DOHH2 (cell line): Measurements from ENCODE around the gene RIMS1.

ENCODE experiments used
- H3F3A ChIP-seq: fragments of 200-600 bp; sonication (generic), shearing (Covaris generic); 2 replicates; pipeline ENCODE4 v1.6.0; 2016; ENCODE audit warnings: antibody characterized with exemption, mild to moderate bottlenecking; ENCODE audit not compliant: control insufficient read depth, insufficient read depth
- H3K27ac ChIP-seq: fragments of 200-600 bp; sonication (generic); 2 replicates; pipeline ENCODE4 v1.5.1; 2014; ENCODE audit warnings: low read depth, mild to moderate bottlenecking, low read length, moderate library complexity
- H3K27me3 ChIP-seq: fragments of 200-600 bp; sonication (generic); 2 replicates; pipeline ENCODE4 v1.6.1; 2014; ENCODE audit warnings: mild to moderate bottlenecking, low read length, mixed read lengths; ENCODE audit not compliant: control insufficient read depth
- H3K36me3 ChIP-seq: fragments of 200-600 bp; sonication (generic); 2 replicates; pipeline ENCODE4 v1.6.1; 2014; ENCODE audit warnings: mild to moderate bottlenecking, low read length, moderate library complexity, mixed read lengths; ENCODE audit not compliant: control insufficient read depth
- H3K4me1 ChIP-seq: fragments of 200-600 bp; sonication (generic); 2 replicates; pipeline ENCODE4 v1.6.1; 2014; ENCODE audit warnings: mild to moderate bottlenecking, low read length, mixed read lengths; ENCODE audit not compliant: control insufficient read depth
- H3K4me2 ChIP-seq: fragments of 200-600 bp; sonication (generic); 2 replicates; pipeline ENCODE4 v1.6.0; 2014; ENCODE audit warnings: mild to moderate bottlenecking, low read length, moderate library complexity
- H3K4me3 ChIP-seq: fragments of 200-600 bp; sonication (generic); 2 replicates; pipeline ENCODE4 v1.5.1; 2014; ENCODE audit warnings: mild to moderate bottlenecking, low read length, mixed read lengths
- H3K79me2 ChIP-seq: fragments of 200-600 bp; sonication (generic); 2 replicates; pipeline ENCODE4 v1.6.1; 2014; ENCODE audit warnings: mild to moderate bottlenecking, low read length, mixed read lengths; ENCODE audit not compliant: control insufficient read depth
- H3K9me2 ChIP-seq: fragments of 200-600 bp; sonication (generic); replicated peaks from 2 replicates; pipeline ENCODE4 v1.6.1; 2014; ENCODE audit warnings: mild to moderate bottlenecking, low read length, mixed read lengths; ENCODE audit not compliant: control insufficient read depth
- H3K9me3 ChIP-seq: fragments of 200-600 bp; sonication (generic); 2 replicates; pipeline ENCODE4 v1.6.1; 2014; ENCODE audit warnings: antibody characterized with exemption, low read length, mixed read lengths; ENCODE audit not compliant: control insufficient read depth, insufficient read depth
- H4K20me1 ChIP-seq: fragments of 200-600 bp; sonication (generic); 2 replicates; pipeline ENCODE4 v1.6.0; 2014; ENCODE audit warnings: low read depth, mild to moderate bottlenecking, antibody characterized with exemption, low read length, moderate library complexity; ENCODE audit not compliant: control insufficient read depth, insufficient read depth
- EZH2phosphoT487 ChIP-seq: fragments of 200-600 bp; sonication (generic); IDR thresholded peaks from 2 replicates; pipeline ENCODE4 v1.6.1; 2017; ENCODE audit warnings: borderline replicate concordance, mild to moderate bottlenecking, antibody characterized with exemption, low read length, moderate library complexity, mixed read lengths
- TF ChIP-seq, protein P1 (sequence below): fragments of 200-600 bp; sonication (generic); IDR thresholded peaks from one replicate; pipeline ENCODE4 v1.5.1; 2014; ENCODE audit warnings: antibody characterized with exemption, mild to moderate bottlenecking, low read depth, low read length; ENCODE audit not compliant: poor library complexity, severe bottlenecking

Gene RIMS1

DNA sequence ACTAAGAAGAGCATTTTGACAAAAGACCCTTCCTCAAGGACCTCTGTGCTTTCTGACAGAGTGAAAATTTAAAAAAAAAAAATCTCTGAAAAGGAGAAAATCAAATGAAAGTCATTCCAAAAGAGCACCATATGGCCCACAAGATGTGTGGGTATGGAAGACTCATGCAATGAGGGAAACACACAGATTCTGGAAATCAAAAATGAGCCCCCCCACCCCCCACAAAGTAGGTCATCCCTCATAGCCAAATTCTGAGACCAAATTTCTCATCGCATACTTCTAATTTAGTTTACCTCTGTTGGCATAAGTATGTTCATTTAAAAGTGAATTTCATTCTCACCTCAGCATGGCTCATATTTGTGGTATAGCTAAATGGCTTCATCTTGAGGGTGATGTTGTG, 554.3 kb downstream of the RIMS1 start:
- Histone ChIP-seq H3K4me1 (no peaks in the 10 kb centered on the region), H4K20me1 (no peaks in the 10 kb centered on the region), H3K79me2 (no peaks in the 10 kb centered on the region), H3K9me3 (no peaks in the 10 kb centered on the region; the same call in 1 of the 2 replicates), H3K4me3 (no peak overlapping the region), H3F3A (no peaks in the 10 kb centered on the region), H3K27ac (no peak overlapping the region), H3K27me3 (peaks cover 11% of the 10 kb centered on the region; the same call in 1 of the 2 replicates), H3K36me3 (no peaks in the 10 kb centered on the region), H3K4me2 (no peak overlapping the region), H3K9me2 (no peaks in the 10 kb centered on the region)
- no peak for TF ChIP-seq EZH2phosphoT487
- TF ChIP-seq, protein P1, sequence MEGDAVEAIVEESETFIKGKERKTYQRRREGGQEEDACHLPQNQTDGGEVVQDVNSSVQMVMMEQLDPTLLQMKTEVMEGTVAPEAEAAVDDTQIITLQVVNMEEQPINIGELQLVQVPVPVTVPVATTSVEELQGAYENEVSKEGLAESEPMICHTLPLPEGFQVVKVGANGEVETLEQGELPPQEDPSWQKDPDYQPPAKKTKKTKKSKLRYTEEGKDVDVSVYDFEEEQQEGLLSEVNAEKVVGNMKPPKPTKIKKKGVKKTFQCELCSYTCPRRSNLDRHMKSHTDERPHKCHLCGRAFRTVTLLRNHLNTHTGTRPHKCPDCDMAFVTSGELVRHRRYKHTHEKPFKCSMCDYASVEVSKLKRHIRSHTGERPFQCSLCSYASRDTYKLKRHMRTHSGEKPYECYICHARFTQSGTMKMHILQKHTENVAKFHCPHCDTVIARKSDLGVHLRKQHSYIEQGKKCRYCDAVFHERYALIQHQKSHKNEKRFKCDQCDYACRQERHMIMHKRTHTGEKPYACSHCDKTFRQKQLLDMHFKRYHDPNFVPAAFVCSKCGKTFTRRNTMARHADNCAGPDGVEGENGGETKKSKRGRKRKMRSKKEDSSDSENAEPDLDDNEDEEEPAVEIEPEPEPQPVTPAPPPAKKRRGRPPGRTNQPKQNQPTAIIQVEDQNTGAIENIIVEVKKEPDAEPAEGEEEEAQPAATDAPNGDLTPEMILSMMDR = no peak

DNA sequence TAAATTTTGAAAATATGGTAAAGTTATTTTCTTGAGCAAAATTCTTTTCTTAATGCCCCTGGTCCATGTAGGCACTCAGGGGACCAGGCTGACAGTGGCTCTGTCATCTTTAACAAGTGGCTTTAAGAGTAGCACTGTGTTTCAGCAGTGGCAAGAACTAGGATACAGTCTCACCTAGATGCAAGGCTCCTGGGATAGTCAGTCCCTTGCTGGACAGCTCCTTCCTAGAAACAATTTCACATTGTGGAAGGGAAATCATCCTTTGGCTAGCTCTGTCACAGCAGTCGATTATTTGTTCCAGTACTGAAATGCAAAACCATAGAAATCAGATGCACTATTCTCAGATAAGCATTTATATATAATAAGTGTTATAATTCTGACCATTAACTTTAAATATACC, 560.1 kb downstream of the RIMS1 start:
- H3F3A ChIP-seq = no peaks in the 10 kb centered on the region
- no peaks in the 10 kb centered on the region for H3K36me3 ChIP-seq
- TF ChIP-seq, protein P1 = no peak
- no peak for TF ChIP-seq EZH2phosphoT487
- H3K4me3 ChIP-seq = no peak overlapping the region
- H3K4me1 ChIP-seq = peaks cover 7% of the 10 kb centered on the region
- peaks cover 4% of the 10 kb centered on the region; the same call in 1 of the 2 replicates for H3K27me3 ChIP-seq
- H3K9me2 ChIP-seq = no peaks in the 10 kb centered on the region
- no peak overlapping the region for H3K27ac ChIP-seq
- H3K4me2 ChIP-seq = no peak overlapping the region
- H3K79me2 ChIP-seq = no peaks in the 10 kb centered on the region
- H4K20me1 ChIP-seq = no peaks in the 10 kb centered on the region
- peaks cover 4% of the 10 kb centered on the region; the same call in 1 of the 2 replicates for H3K9me3 ChIP-seq
